Measurements from ENCODE around the gene PCDH15.

PCDH15 gene

GRCh38 chr10:54708021-54708420 is 93.0 kb downstream of the PCDH15 start:
- DNase-seq (ENCODE audit: low spot score), result no peak

DNA sequence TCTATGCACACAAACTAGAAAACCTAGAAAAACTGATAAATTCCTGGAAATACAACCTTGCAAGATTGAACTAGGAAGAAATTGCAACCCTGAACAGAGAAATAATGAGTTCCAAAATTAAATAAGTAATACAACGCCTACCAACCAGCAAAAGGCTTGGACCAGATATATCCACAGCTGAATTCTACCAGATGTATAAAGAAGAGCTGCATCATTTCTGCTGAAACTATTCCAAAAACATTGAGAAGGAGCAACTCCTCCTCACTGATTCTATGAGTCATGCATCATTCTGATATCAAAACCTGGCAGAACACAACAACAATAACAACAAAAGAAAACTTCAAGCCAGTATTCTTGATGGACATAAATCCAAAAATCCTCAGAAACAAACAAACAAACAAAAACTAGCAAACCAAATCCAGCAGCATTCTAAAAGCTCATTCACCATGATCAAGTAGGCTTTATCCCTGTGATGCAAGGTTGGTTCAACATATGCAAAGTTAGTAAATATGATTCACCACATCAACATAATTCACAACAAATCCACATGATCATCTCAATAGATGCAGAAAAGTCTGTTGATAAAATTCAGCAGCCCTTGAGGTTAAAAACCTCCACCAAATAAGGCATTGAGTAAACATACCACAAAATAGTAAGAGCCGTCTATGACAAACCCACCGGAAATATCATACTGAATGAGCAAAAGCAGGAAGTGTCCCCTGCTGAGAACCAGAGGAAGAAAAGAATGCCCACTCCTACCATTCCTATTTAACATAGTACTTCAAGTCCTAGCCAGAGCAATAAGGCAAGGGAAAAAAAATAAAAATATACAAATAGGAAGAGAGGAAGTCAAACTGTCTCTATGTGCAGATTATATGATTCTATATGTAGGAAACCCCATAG is 98.2 kb downstream of the PCDH15 start:
- DNase-seq (ENCODE audit: low spot score), result no peak

DNA sequence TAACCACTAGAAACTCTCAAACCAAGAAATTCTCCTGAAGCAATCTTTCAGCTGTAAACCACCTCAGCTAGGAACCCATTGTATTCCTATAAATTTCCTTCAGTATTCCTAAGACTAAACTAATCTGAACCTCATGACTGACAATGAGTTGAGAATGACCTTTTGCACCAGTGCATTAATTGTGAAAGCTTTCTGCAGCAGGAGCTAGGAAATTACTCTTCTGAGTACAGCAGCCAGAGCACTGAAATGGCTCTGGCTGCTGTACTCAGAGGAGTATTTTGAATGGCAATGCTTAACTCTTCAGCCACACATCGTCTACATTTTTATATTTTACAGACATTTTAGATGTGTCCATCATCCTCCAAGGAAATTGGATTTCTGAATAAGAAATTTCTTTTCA is 109.7 kb downstream of the PCDH15 start:
- DNase-seq (ENCODE audit: low spot score), result no peak

GRCh38 chr10:54682554-54682953 is 118.5 kb downstream of the PCDH15 start:
- no peak for DNase-seq (ENCODE audit: low spot score)

- DNase-seq (ENCODE audit: low spot score), result no peak
These were observed 119.9 kb downstream of the PCDH15 start for GRCh38 chr10:54681136-54681535.

DNA sequence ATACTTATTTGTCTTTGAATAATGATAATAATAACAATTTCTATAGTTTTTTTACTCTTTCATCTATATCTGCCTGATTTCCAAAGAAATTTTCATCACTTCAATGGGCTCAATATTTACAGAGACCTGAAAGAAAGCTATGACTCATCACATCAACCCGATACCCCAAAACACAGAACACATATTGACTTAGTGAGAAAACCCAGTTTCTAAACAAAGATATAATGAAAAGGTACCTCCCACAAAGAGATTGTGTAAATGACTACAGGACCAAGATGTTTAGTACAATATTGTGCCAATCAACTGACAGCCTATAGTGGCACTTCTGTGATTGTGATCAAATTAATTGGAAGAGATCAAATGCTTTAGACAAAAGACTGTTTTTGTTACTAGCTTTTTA is 133.9 kb downstream of the PCDH15 start:
- DNase-seq (ENCODE audit: low spot score), result no peak

DNA sequence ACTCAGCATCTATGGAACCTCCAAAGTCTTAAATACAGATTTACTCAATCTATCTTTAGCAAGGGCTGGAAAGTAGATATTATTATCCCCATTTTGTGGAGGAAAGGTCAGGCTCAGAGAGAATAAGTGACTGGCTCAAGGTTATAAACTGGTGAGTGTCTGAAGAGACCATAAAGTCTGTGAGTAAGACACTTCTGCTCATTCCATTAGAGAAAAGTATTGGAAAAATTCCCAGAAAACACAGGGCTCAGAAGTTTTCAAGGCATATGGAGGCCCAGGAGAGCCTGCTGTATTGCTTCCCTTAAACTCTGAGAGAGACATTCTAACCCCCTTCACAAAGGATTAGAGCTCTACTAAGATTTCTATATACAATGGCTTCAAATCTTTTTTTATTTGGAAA is 134.8 kb downstream of the PCDH15 start:
- DNase-seq (ENCODE audit: low spot score), result no peak

DNA sequence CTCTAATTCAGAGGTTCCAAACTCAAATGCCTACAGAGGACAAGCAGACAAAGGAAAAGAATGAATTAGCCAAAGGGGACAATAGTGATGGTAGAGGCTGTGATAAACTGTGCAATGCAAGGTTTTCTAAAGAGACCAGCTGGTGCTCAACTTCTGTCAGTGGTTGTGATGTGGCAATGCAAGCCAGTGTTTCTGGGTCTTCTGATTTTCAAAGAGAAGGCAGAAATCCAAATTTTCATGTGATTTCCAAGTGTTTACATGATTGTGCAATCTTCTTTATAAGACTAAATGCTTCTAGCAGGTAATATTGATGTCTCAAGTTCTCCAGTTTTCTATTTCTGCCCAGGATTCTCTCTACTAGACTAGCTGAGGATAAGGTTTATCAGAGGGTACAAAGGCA is 135.9 kb downstream of the PCDH15 start:
- no peak for DNase-seq (ENCODE audit: low spot score)

GRCh38 chr10:54660397-54660796 is 140.6 kb downstream of the PCDH15 start:
- DNase-seq (ENCODE audit: low spot score), result no peak

DNA sequence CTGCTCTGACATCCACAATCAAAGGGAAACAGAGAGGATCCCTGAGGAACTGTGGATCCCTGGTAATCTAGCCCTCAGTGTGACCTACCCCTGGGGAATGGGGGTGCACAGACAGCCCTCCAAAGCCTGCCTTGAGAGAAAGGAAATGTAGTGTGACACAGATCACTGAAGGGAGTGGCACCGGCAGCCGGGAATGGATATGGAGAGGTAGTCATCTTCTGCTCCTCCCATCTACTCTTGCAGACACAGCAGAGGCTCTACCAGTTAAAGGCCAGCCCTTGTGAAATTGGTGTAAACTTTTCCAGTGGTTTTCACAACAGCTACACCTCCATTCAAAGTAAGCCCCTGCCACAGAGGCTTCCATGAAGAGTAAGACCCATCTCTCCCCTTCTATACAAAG is 144.4 kb downstream of the PCDH15 start:
- no peak for DNase-seq (ENCODE audit: low spot score)

DNA sequence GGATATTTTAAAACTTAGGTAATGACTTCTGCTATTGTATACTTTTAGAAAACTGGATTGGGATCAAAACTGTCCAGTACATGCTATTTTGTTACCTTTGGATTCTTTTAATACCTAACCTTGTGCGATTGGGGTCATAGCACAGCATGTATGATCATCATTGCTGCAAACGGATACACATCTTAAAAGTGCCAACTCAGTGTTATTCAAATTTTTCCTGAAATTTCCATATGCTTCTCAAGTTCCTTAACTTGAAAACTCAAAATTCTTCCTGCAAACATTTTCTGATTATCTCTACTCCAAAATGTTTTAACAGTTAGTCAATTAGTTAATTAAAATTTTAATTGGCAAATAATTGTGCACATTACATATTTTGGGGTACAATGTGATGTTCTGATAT is 147.5 kb downstream of the PCDH15 start:
- DNase-seq (ENCODE audit: low spot score), result no peak

DNA sequence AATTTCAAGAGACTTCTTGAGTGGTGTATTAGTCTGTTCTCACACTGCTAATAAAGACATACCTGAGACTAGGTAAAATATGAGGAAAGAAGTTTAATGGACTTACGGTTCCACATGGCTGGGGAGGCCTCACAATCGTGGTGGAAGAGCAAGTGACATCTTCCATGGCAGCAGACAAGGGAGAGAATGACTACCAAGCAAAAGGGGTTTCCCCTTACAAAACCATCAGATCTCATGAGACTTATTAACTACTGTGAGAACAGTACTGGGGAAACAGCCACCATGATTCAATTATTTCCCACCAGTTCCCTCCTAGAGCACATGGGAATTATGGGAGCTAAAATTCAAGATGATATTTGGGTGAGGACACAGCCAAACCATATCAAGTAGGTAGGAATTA is 150.5 kb downstream of the PCDH15 start:
- DNase-seq (ENCODE audit: low spot score), result no peak

DNA sequence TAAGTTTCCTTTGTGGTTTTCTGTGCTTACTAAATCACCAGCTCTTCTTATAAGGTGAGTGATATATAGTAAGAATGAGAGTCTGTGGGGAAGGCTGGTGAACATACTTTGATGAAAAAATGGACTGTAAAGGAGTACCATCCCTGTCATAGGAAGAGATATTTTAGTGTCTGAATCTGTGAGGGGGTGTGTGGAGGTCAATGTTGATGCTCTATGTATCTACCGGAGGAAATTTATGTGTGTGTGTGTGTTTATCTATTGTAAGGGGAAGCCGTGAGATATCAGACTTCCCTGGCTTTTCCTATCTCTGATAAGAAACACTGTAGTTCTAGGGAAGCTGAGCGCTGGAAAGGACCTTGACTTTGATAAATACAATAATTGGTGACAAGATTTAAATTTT is 179.0 kb downstream of the PCDH15 start:
- DNase-seq (ENCODE audit: low spot score), result no peak

DNA sequence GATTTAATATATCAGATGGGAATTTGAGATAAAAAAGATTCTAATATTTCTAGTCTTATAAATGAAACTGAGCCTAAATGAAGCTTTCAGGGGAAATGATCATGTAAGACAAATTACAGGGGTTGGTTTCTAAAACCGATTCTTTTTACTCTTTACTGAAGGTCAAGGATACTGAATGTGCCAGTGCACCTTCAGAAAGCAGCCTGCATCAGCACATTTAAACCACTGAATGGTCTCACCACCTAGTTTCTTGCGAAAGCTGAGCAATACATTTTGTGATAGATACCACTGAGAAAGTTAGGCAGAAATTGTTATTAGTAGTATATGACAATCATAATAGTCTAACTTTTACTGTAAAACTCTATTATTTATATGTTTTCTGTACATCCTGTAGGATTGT is 180.7 kb downstream of the PCDH15 start:
- no peak for DNase-seq (ENCODE audit: low spot score)

GRCh38 chr10:54614072-54614471 is 187.0 kb downstream of the PCDH15 start:
- no peak for DNase-seq (ENCODE audit: low spot score)

GRCh38 chr10:54613162-54613561 is 187.9 kb downstream of the PCDH15 start:
- no peak for DNase-seq (ENCODE audit: low spot score)

DNA sequence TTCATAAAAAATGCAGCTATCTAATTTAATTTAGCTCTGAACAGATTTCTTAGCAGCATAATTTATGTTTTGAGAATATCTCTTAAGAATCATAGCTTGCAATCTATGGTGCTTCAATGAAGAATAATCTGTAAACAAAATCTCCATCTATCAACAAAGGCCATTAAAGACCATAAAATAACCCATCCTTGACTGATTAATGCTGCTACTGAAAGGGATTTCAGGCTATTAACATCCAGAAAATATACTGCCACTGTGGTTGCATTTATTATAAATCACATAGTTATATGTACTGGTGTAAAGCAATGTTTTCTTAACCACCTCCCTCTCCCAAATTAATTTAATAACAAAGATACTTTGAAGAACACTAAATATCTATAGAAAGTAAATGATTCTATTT is 191.6 kb downstream of the PCDH15 start:
- DNase-seq (ENCODE audit: low spot score), result no peak

DNA sequence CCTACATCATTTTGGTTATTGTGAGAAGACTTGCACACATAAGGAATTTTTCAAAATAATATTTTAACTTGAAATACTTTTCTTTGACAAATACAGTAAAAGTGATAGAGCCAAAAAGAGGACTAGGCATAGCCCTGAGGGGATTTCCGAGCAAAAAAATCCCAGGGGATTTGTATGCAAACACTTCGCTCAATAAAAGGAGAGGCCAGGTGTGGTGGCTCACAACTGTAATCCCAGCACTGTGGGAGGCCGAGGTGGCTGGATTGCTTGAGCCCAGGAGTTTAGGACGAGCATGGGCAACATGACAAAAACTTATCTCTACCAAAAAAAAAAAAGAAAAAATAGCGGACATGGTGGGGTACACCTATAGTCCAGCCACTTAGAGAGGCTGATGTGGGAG is 193.0 kb downstream of the PCDH15 start:
- DNase-seq (ENCODE audit: low spot score), result no peak

GRCh38 chr10:54594289-54594688 is 206.7 kb downstream of the PCDH15 start:
- DNase-seq (ENCODE audit: low spot score), result no peak

DNA sequence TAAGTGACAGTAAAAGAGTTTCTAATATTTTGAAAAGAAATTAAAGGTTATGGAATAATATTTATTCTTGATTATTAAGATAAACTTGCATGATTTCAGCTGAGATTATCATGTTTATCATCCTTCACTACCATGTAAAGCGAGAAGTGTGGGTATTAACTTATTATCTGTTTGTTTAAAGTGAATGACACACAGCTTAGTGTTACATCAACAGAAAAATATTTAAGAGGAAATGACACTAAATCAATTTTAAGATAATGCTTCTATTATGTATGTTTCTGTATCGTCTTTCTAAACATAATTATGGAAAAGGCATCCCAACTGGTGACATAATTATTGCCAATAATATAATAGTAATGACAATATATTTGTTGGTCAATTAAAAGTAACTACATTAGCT is 213.1 kb downstream of the PCDH15 start:
- DNase-seq (ENCODE audit: low spot score), result no peak

GRCh38 chr10:54585572-54585971 is 215.5 kb downstream of the PCDH15 start:
- no peak for DNase-seq (ENCODE audit: low spot score)

DNA sequence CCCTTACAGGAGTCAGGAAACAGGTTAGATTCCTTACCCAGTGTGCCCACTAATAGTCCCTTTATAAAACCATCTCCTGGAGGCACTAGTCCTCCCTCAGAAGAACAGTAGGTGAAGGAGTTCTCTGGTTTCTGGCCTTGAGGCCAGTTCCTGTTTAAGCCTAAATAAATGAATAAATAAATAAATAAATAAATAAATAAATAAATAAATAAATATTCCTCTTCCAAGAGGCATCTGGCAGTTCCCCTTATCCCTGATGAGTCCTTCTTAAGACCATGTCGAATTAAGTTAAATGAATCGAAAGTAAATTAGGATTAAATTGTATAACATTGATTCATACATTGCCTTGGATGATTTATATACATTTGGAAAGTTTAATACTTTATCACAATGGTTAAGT is 223.3 kb downstream of the PCDH15 start:
- DNase-seq (ENCODE audit: low spot score), result no peak

DNA sequence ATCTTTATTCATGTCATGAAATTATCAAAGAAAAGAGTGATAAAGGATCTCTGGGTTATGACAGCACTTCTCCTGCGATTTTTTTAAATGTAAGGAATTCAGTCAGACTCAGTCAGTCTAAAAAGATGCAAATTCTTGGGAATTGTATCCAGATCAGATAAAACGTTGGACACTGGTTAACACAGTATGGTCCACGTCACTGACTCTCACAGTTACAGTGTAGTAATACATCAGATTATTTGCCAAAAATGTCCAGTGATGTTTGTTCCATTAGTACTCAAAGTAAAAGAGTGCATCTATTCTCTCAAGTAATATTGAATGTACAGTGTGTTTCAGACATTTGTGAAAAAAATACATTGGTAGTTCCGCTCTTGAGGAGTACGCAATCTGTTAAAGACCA is 224.5 kb downstream of the PCDH15 start:
- no peak for DNase-seq (ENCODE audit: low spot score)

GRCh38 chr10:54559498-54559897 is 241.5 kb downstream of the PCDH15 start:
- no peak for DNase-seq (ENCODE audit: low spot score)
